ENCODE results near the gene PAPPA2.

PAPPA2 gene

GRCh38 chr1:176809292-176809691 is 346.3 kb downstream of the PAPPA2 start:
- no peak for DNase-seq (ENCODE audit: low spot score)

DNA sequence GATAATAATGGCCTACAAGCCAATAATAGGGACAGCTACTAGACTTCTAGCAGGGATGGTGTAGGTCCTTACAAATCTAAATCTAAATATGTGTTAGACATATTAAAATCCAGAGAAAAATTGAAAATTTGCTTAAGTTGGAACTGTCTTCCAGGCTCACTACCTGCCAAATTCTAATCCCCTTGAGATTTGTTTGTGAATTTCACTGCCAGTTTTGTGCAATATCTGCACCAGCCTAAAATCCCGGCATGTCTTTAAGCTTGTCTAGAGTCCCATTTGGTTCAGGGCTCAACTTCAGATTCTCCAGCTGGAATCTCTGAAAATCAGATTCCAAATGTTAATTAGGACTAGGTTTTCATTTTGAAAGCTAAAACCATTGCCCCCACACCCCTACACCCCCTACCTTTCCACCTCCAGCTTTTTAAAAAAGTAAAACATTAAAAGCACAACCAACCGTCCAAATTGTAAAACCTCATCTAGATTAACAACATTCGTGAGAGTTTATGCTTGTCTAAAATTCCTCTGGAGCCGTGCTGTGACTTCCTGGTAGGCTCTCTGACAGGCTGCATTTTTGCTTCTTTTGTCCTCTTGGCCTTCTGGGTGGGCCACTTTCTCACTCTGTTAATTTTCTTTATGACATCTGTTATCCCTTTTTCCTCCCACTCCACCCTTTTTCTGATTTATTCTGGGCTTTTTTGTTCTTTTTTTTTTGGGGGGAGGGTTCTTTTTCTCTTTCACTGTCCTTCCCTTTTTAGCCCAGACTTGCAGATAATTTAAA is 348.7 kb downstream of the PAPPA2 start:
- no peak for DNase-seq (ENCODE audit: low spot score)

- no peak for DNase-seq (ENCODE audit: low spot score)
Observed at GRCh38 chr1:176815621-176816020, 352.6 kb downstream of the PAPPA2 start.

GRCh38 chr1:176816232-176816631 is 353.3 kb downstream of the PAPPA2 start:
- DNase-seq (ENCODE audit: low spot score), result no peak

GRCh38 chr1:176820391-176821031 is 357.5 kb downstream of the PAPPA2 start:
- DNase-seq (ENCODE audit: low spot score), result no peak

DNA sequence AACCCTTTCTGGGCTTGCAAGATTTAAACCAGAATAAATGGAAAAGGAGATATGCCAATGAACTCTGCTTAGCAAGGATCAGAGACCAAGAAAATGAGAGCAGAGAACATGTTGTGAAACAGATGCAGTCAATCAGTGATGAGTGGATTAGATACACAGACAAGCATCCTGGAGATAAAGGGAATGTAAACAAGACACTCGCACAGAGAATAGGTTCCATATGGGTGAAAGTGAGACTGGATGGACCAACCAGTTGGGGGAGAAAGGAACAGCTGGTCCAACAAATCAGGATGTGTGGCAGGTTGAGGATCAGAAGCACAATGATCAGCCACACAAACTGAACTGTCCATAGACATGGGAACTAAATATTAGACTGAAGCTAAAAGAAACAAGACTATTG is 363.3 kb downstream of the PAPPA2 start:
- no peak for DNase-seq (ENCODE audit: low spot score)

DNA sequence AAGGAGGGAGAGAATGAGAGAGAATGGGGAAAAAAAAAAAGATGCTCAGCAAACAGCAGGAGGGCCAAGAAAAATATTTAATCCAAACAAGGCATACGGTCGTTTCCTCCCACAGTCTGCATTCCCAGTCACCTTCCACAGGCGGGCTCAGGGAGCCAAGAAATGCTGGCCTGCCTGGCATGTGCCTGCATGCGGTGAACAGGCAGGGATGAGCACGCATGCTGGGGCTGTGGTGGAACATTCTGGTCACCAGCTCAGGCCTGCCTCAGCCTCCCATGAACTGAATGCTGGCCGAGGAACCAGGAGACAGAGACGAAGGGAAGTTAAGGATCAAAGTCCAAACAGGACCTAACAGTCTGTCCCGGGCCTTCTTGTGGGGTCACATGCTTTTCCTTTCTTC is 366.3 kb downstream of the PAPPA2 start:
- no peak for DNase-seq (ENCODE audit: low spot score)

- no peak for DNase-seq (ENCODE audit: low spot score)
Observed at GRCh38 chr1:176831150-176831549, 368.2 kb downstream of the PAPPA2 start.

DNA sequence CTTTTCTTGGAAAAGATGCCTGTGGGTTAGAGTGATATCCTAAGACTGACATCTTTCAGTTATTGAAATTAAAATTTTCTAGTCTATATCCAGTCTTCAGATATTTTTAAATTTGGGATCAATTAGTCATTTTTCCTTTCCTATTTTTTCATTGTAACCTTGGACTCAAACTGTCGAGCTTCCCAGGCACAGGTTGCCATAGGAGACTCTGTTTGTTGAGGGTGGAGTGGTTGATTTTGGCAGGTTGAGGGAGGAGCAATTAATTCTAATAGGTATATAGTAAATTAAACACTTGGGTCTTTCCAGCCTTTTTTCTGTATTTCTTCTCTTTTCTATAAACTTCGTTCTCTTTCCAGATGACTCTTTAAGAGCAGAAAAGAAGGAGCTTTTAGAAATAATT is 374.7 kb downstream of the PAPPA2 start:
- no peak for DNase-seq (ENCODE audit: low spot score)

- DNase-seq (ENCODE audit: low spot score), result no peak
Observed at GRCh38 chr1:176838276-176838995, 375.5 kb downstream of the PAPPA2 start.

GRCh38 chr1:176839216-176839615 is 376.2 kb downstream of the PAPPA2 start:
- DNase-seq (ENCODE audit: low spot score), result no peak

GRCh38 chr1:176841238-176841637 is 378.3 kb downstream of the PAPPA2 start:
- DNase-seq (ENCODE audit: low spot score), result no peak

DNA sequence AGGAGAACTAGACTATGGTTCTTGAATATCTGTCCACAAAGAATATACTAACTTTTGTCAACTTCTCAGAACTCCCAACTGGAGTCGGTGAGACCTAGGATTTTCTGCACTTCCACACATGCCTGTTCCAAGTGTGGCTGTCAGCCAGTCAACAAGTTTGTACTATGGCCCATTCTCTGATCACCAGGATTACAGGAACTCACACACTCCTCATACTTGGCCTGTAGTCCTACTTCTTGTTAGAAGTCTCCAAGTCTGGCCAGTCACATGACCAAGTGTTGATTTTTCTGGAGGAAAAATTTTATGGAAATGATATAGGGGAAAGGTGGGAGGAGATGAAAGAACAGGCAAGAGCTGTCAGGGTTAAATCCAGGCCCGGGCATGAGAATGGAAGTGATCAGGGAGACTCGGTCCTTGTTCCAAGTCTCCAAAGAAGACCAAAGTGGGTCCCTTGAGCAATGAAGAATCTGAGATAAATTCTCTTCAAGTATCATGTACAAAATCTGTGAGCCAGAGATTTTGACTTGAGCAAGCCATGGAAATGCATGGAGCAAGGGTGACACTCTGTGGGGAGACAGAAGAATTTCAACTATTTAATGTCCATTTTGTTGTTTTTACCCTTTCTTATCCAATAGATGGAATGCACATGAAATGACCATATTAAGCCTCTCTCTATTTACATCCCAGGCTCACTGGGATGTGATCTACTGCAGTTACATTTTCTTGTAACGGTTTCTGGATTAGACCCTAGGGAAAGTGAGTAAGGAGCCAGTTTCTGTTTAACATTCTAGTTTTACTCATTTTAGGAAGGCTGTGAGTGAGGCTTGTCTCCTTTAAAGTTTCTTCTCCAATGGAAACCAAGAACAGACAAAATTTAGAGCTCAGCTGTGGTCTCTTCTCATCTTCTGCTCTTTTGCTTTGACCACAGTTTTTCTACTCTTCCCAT is 380.6 kb downstream of the PAPPA2 start:
- DNase-seq (ENCODE audit: low spot score), result no peak

DNA sequence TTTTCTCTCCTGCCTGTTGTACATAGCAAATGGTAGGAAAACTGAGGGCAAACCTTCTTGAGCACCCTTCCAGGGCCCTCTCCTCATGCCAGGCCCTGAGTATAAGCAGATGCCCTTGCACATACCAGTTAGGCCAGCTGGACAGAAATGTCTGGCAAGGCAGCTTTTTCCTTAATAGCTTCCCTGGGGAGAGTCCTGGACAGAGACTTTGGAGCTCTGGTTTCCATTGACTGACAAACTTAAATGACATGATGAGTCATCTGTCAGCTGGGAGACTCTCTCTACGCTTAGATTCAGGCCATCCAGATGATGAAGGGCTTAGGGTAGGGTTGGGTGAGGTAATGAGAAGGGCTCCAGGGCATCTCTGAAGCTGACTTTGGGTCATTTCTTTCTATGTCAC is 384.1 kb downstream of the PAPPA2 start:
- no peak for DNase-seq (ENCODE audit: low spot score)

- no peak for DNase-seq (ENCODE audit: low spot score)
Observed at GRCh38 chr1:176849281-176849680, 386.3 kb downstream of the PAPPA2 start.

DNA sequence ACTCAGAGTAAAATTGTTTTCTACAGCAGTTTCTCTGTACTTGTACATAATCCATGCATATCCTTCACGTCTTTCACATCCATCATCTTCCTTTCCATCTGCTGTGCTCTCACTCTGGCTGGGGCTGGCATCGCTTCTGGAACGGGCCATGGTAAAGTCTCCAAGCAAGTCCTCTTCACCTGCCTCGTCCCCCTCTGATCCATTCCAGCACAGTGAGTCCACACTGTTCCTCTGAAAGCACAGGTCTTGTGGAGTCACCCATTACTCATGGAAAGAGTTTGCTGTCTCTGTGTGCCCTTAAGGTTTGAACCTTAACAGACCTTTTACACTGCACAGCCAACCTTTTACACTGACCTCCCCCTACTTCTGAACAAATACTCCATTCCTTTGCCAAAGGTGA is 387.9 kb downstream of the PAPPA2 start:
- DNase-seq (ENCODE audit: low spot score), result no peak

GRCh38 chr1:176852124-176852523 is 389.1 kb downstream of the PAPPA2 start:
- no peak for DNase-seq (ENCODE audit: low spot score)

GRCh38 chr1:176853503-176853902 is 390.5 kb downstream of the PAPPA2 start:
- DNase-seq (ENCODE audit: low spot score), result no peak

GRCh38 chr1:176854121-176854520 is 391.1 kb downstream of the PAPPA2 start:
- no peak for DNase-seq (ENCODE audit: low spot score)

GRCh38 chr1:176854758-176855745 is 392.1 kb downstream of the PAPPA2 start:
- DNase-seq (ENCODE audit: low spot score), result no peak

GRCh38 chr1:176857632-176858031 is 394.7 kb downstream of the PAPPA2 start:
- DNase-seq (ENCODE audit: low spot score), result no peak

All from HuH-7.5 (cell line).